Spleen (tissue), 11 donors: ENCODE data around the gene CTDSP2. TPM values are rescaled to one million over a fixed set of nuclear protein-coding genes. Genes with fewer than 3 reads are reported as not detected.

Experiments used
- DNase-seq: peaks from one replicate; pipeline ENCODE4 v3.0.0-alpha.2; 2020
- H3K27ac ChIP-seq, 8 donors: fragments of 200-600 bp; sonication (generic) in 7 of 8; 1 replicate in 4 of 8; 2 replicates in 4 of 8; pipeline versions ENCODE4 v1.5.0 to v1.8.0; 2016 to 2021; ENCODE audit warnings: inconsistent platforms in 4 of 8, mild to moderate bottlenecking in 4 of 8, moderate library complexity in 1 of 8
- H3K27me3 ChIP-seq, 7 donors: fragments of 200-600 bp; sonication (generic) in 6 of 7; replicated peaks in 1 of 7; 1 replicate in 4 of 7; 2 replicates in 3 of 7; pipeline versions ENCODE4 v1.5.0 to v1.8.0; 2016 to 2021; ENCODE audit warnings: inconsistent platforms in 3 of 7, mild to moderate bottlenecking in 1 of 7
- H3K36me3 ChIP-seq, 6 donors: fragments of 200-600 bp; sonication (generic) in 5 of 6; 1 replicate in 4 of 6; 2 replicates in 2 of 6; pipeline versions ENCODE4 v1.5.0 to v1.8.0; 2016 to 2021; ENCODE audit warnings: inconsistent platforms in 2 of 6
- H3K4me1 ChIP-seq, 6 donors: fragments of 200-600 bp; sonication (generic) in 5 of 6; 1 replicate in 3 of 6; 2 replicates in 3 of 6; pipeline versions ENCODE4 v1.5.0 to v1.8.0; 2016 to 2021; ENCODE audit warnings: inconsistent platforms in 3 of 6
- H3K4me3 ChIP-seq, 8 donors: fragments of 200-600 bp; sonication (generic) in 7 of 8; 1 replicate in 4 of 8; 2 replicates in 4 of 8; pipeline versions ENCODE4 v1.5.0 to v1.8.0; 2016 to 2021; ENCODE audit warnings: inconsistent platforms in 4 of 8, mild to moderate bottlenecking in 4 of 8, moderate library complexity in 2 of 8
- H3K9me3 ChIP-seq, 8 donors: fragments of 200-600 bp; sonication (generic) in 7 of 8; 1 replicate in 4 of 8; 2 replicates in 4 of 8; pipeline versions ENCODE4 v1.5.0 to v1.8.0; 2016 to 2021; ENCODE audit warnings: inconsistent platforms in 4 of 8
- CTCF ChIP-seq, 11 experiments: fragments of 200-600 bp in 7 of 11; fragments of 450-650 bp in 4 of 11; sonication (generic) in 4 of 11; IDR thresholded peaks in 8 of 11; conservative IDR thresholded peaks in 3 of 11; 1 replicate in 7 of 11; 2 replicates in 4 of 11; pipeline versions ENCODE4 v1.4.0 to v1.8.0; 2016 to 2021; ENCODE audit warnings: antibody characterized with exemption in 11 of 11, inconsistent platforms in 4 of 11, mild to moderate bottlenecking in 1 of 11
- POLR2A ChIP-seq, 3 donors: fragments of 450-650 bp; IDR thresholded peaks; one replicate each; pipeline ENCODE4 v1.5.1; 2017; ENCODE audit warnings: antibody characterized with exemption in 3 of 3, mild to moderate bottlenecking in 1 of 3
- POLR2AphosphoS5 ChIP-seq, 3 donors: sonication (generic); formaldehyde crosslinking; IDR thresholded peaks; one replicate each; pipeline ENCODE4 v1.5.1; 2017; ENCODE audit warnings: antibody characterized with exemption in 3 of 3
- WGBS, 5 donors: extraction: QIAGEN DNeasy Blood & Tissue Kit in 3 of 5; methylation state at CpG; one replicate each; pipeline versions ENCODE4 v1.1.5 to v1.1.7; 2013 to 2018; 5-methylcytosine and 5-hydroxymethylcytosine counted together
- intact Hi-C: fragments of 100-400 bp; cut with DNase I; formaldehyde crosslinking; loops from one replicate; pipeline ENCODE4 v1.15.0; 2023; ENCODE audit warnings: low total_unique reads
- polyA plus RNA-seq, 3 donors: library from polyadenylated mRNA; stranded (reverse); fragments of 200-250 nt; gene quantifications; one replicate each; pipeline ENCODE4 v1.2.1, GENCODE V29; 2013
- total RNA-seq, 7 donors: library from RNA; depleted of rRNA in 3 of 7; stranded (reverse); fragments of >200 nt in 3 of 7; fragmentation: NEBNext Ultra II Directional in 4 of 7; extraction: Animal tissue kit (Norgen Biotek cat#: 25700) in 4 of 7; gene quantifications; one replicate each; pipeline versions ENCODE4 v1.1.0 to v1.2.1, GENCODE V29; 2016 to 2021
- donor health status: healthy with polysubstance abuse.
- donor health status: DM: no; HTN: no; CAD: no; lungs with moderate emphysema.
- donor health status: DM: no; HTN: no; CAD: no.
- donor health status: Bipolar disorder and iron deficiency.
- donor health status: healthy.
- donor health status: DM: no; HTN: no; CAD: no.
- donor health status: DM: yes; HTN: yes; CAD: no.

The CTDSP2 gene
- total and polyA plus RNA-seq, 10 donors = 22.2 to 203 (median 144) TPM

GRCh38 chr12:57840726-57841125, 5.8 kb downstream of the CTDSP2 start:
- no peak for DNase-seq
- Histone ChIP-seq H3K36me3 (peaks cover 0 to 13% (median 0%) of the 10 kb centered on the region in 6 donors), H3K4me1 (peaks cover 87 to 97% (median 90%) of the 10 kb centered on the region in 6 donors), H3K27ac (peak overlapping the region in 5 of 8 donors; percentile 1 to 74 (median 32)), H3K9me3 (no peaks in the 10 kb centered on the region), H3K4me3 (peak overlapping the region in 1 of 8 donors; percentile 7), H3K27me3 (no peaks in the 10 kb centered on the region)
- 48 to 68% (median 61%) methylated on average over 3 of the region's 3 CpGs for WGBS, 5 donors
- TF ChIP-seq CTCF (IDR thresholded peaks at IDR 0.05 in 8 of 11, conservative IDR thresholded peaks at IDR 0.05 in 3 of 11) (no peak), POLR2A (IDR thresholded peaks at IDR 0.05) (no peak), POLR2AphosphoS5 (IDR thresholded peaks at IDR 0.05) (no peak)
- intact Hi-C loops = no loop called here

- DNase-seq = no peak
- Histone ChIP-seq H3K36me3 (peaks cover 0 to 13% (median 0%) of the 10 kb centered on the region in 6 donors), H3K4me3 (peak overlapping the region in 1 of 8 donors; percentile 7), H3K9me3 (no peaks in the 10 kb centered on the region), H3K4me1 (peaks cover 95 to 100% (median 97%) of the 10 kb centered on the region in 6 donors), H3K27me3 (no peaks in the 10 kb centered on the region), H3K27ac (peak overlapping the region in 5 of 8 donors; percentile 10 to 80 (median 74))
- intact Hi-C loops = no loop called here
- 48 to 67% (median 65%) methylated on average over 5 of the region's 5 CpGs for WGBS, 5 donors
- TF ChIP-seq POLR2A (IDR thresholded peaks at IDR 0.05) (no peak), POLR2AphosphoS5 (IDR thresholded peaks at IDR 0.05) (no peak), CTCF (IDR thresholded peaks at IDR 0.05 in 8 of 11, conservative IDR thresholded peaks at IDR 0.05 in 3 of 11) (no peak)
These were observed 6.5 kb downstream of the CTDSP2 start for GRCh38 chr12:57839996-57840395.

- peaks cover 0 to 13% (median 0%) of the 10 kb centered on the region in 6 donors for H3K36me3 ChIP-seq
- TF ChIP-seq POLR2A (IDR thresholded peaks at IDR 0.05) = no peak
- TF ChIP-seq CTCF (IDR thresholded peaks at IDR 0.05 in 8 of 11, conservative IDR thresholded peaks at IDR 0.05 in 3 of 11) = no peak
- TF ChIP-seq POLR2AphosphoS5 (IDR thresholded peaks at IDR 0.05) = peak in 1 of 3 donors; percentile 8
- intact Hi-C loops = no loop called here
- peak overlapping the region; percentile 57 to 80 (median 74) for H3K27ac ChIP-seq
- peaks cover 99 to 100% (median 100%) of the 10 kb centered on the region in 6 donors for H3K4me1 ChIP-seq
- no peaks in the 10 kb centered on the region for H3K9me3 ChIP-seq
- DNase-seq = no peak
- no peaks in the 10 kb centered on the region for H3K27me3 ChIP-seq
- WGBS, 5 donors = 14 to 23% (median 17%) methylated on average over 8 of the region's 8 CpGs
- peak overlapping the region in 2 of 8 donors; percentile 7 to 30 for H3K4me3 ChIP-seq
These were observed 7.8 kb downstream of the CTDSP2 start for GRCh38 chr12:57838594-57839302.

DNA sequence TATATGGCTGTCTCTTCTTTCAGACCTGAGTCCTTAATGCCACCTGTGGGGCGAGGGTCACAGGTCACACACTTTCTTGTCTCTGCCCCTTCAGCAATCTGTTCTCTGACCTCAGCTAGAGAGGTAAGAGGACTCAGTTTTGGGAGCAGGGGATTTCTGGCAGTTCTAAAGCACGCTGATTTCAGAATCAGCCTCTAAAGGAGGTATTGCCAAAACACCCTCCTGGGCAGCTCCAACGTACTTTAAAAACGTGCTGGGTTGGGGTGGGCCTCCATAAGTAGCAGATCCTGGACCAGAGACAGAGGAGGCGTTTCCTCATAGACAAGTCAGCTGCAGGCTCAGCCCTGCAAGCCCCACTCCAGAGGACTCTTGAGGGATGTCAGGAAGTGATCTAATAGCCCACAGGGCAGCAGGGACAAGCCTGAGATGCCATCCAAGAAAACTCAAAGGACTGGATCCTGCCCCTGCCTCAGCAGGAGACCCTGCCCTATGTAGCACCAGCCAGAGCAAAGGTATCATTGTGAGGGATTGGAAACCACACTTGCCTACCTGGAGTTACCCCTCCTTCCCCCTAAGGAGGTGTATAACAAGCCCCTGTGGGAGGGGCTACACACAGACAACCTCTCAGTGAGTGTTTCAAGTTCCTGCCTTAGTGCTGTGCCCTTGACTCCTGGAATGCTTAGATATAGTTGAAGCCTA, 8.5 kb downstream of the CTDSP2 start:
- intact Hi-C loops = no loop called here
- 17 to 22% (median 18%) methylated on average over 4 to 5 of the region's 5 CpGs for WGBS, 5 donors
- Histone ChIP-seq H3K4me3 (peak overlapping the region in 2 of 8 donors; percentile 7 to 30), H3K4me1 (peaks cover 99 to 100% (median 100%) of the 10 kb centered on the region in 6 donors), H3K27ac (peak overlapping the region; percentile 42 to 80 (median 74)), H3K9me3 (no peaks in the 10 kb centered on the region), H3K27me3 (no peaks in the 10 kb centered on the region), H3K36me3 (peaks cover 0 to 13% (median 0%) of the 10 kb centered on the region in 6 donors)
- no peak for TF ChIP-seq CTCF (IDR thresholded peaks at IDR 0.05 in 8 of 11, conservative IDR thresholded peaks at IDR 0.05 in 3 of 11)
- TF ChIP-seq POLR2AphosphoS5 (IDR thresholded peaks at IDR 0.05) = no peak
- no peak for TF ChIP-seq POLR2A (IDR thresholded peaks at IDR 0.05)
- DNase-seq = no peak
